ENCODE results near the gene CGB1.

- no peak for TF ChIP-seq CTCF (conservative IDR thresholded peaks at IDR 0.05; ENCODE audit: low read length)
- no peak for TF ChIP-seq EZH2phosphoT487 (IDR thresholded peaks at IDR 0.05; ENCODE audit: borderline replicate concordance, low read depth, low read length)
These were observed 22.4 kb upstream of the CGB1 start for GRCh38 chr19:49059053-49059452.

Measured in OCI-LY7 (cell line).